HepG2 (cell line): ENCODE data around the gene SFI1. TPM values are rescaled to one million over a fixed set of nuclear protein-coding genes. Genes with fewer than 3 reads are reported as not detected.

ENCODE experiments used
- ATAC-seq: fragments of 200-7000 bp; cut with Tn5 transposase; 3 replicates; pipeline ENCODE4 v1.9.1; 2020; ENCODE audit warnings: mild to moderate bottlenecking, moderate library complexity
- BruUV-seq: library from RNA; stranded (reverse); fragments of 400-500 nt; replicated peaks from 2 replicates; lab custom pipeline; 2021; lab: Mats Ljungman, UMichigan
- CTCF ChIA-PET: fragments of 300-600 bp; formaldehyde crosslinking; extraction: SDS; loops from one replicate; lab custom pipeline; 2021; ENCODE audit warnings: low total read pairs, inconsistent platforms, low intra/inter-chr PET ratio; lab: Yijun Ruan, JAX
- POLR2A ChIA-PET: fragments of 350-600 bp; sonication (Branson Sonifier 250); formaldehyde crosslinking; loops from one replicate; lab custom pipeline; 2020; ENCODE audit warnings: antibody characterized with exemption, inconsistent platforms; lab: Yijun Ruan, JAX
- DNase-seq: peaks from one replicate; pipeline ENCODE4 v3.0.0-alpha.2; 2015; ENCODE audit warnings: low spot score
- FAIRE-seq: peaks from 3 replicates; lab custom pipeline; 2011; peaks lifted over from hg19 to GRCh38; lab: Jason Lieb, UNC
- H2AFZ ChIP-seq: one replicate; pipeline ENCODE4 v1.6.1; 2011; ENCODE audit warnings: low read length, inconsistent platforms
- H3K27ac ChIP-seq: fragments of 300-600 bp; 3 replicates; pipeline ENCODE4 v1.8.0; 2011; ENCODE audit warnings: mixed run types, mild to moderate bottlenecking, mixed read lengths, low read length, inconsistent platforms; ENCODE audit not compliant: insufficient read depth; ENCODE audit errors: extremely low read length
- H3K27me3 ChIP-seq, 2 experiments: fragments of 200-600 bp in 1 of 2; 2 replicates in 1 of 2; 3 replicates in 1 of 2; pipeline versions ENCODE4 v1.6.0 to v1.8.0; 2011; ENCODE audit warnings: low read length in 2 of 2, mild to moderate bottlenecking in 2 of 2, moderate library complexity in 2 of 2, inconsistent platforms in 1 of 2; ENCODE audit not compliant: insufficient read depth in 2 of 2, control insufficient read depth in 1 of 2
- H3K36me3 ChIP-seq, 2 experiments: fragments of 200-600 bp in 1 of 2; replicated peaks in 1 of 2; 2 replicates in 1 of 2; 3 replicates in 1 of 2; pipeline versions ENCODE4 v1.5.1 to v1.8.0; 2011; ENCODE audit warnings: low read length in 2 of 2, inconsistent platforms in 1 of 2; ENCODE audit not compliant: insufficient read depth in 2 of 2, control insufficient read depth in 1 of 2
- H3K4me1 ChIP-seq: 2 replicates; pipeline ENCODE4 v1.5.1; 2012; ENCODE audit warnings: low read length, inconsistent platforms; ENCODE audit not compliant: insufficient read depth
- H3K4me2 ChIP-seq: 2 replicates; pipeline ENCODE4 v1.6.0; 2011; ENCODE audit warnings: low read depth, low read length, inconsistent platforms
- H3K4me3 ChIP-seq, 3 experiments: fragments of 200-600 bp in 1 of 3; sonication (generic), shearing (Covaris generic) in 1 of 3; replicated peaks in 1 of 3; 2 replicates each; pipeline ENCODE4 v1.5.1; 2011 to 2016; ENCODE audit warnings: low read length in 3 of 3, inconsistent platforms in 2 of 3, low read depth in 2 of 3, mild to moderate bottlenecking in 2 of 3, control low read depth in 1 of 3, mixed read lengths in 1 of 3; ENCODE audit not compliant: insufficient read depth in 1 of 3
- H3K79me2 ChIP-seq: one replicate; pipeline ENCODE4 v1.6.1; 2011; ENCODE audit warnings: low read length, inconsistent platforms; ENCODE audit not compliant: insufficient read depth
- H3K9ac ChIP-seq: 2 replicates; pipeline ENCODE4 v1.6.0; 2011; ENCODE audit warnings: mild to moderate bottlenecking, low read depth, low read length, inconsistent platforms; ENCODE audit not compliant: insufficient read depth
- H3K9me3 ChIP-seq: 2 replicates; pipeline ENCODE4 v1.5.1; 2012; ENCODE audit warnings: mild to moderate bottlenecking, low read length
- H4K20me1 ChIP-seq: 2 replicates; pipeline ENCODE4 v1.6.0; 2011; ENCODE audit warnings: inconsistent platforms, mild to moderate bottlenecking, low read length, moderate library complexity; ENCODE audit not compliant: insufficient read depth
- ATF3 ChIP-seq: sonication (generic); formaldehyde crosslinking; IDR thresholded peaks from 2 replicates; pipeline ENCODE4 v1.4.0; 2020; ENCODE audit warnings: missing genetic modification reagents
- GATAD2A ChIP-seq: IDR thresholded peaks from 2 replicates; pipeline ENCODE4 v1.6.1; 2016
- PHB2 ChIP-seq: fragments of 450-650 bp; IDR thresholded peaks from 2 replicates; pipeline ENCODE4 v1.6.1; 2018; ENCODE audit not compliant: partially characterized antibody
- ZGPAT ChIP-seq: IDR thresholded peaks from 2 replicates; pipeline ENCODE4 v1.6.1; 2016; ENCODE audit warnings: mild to moderate bottlenecking
- ZNF331 ChIP-seq: sonication (generic); formaldehyde crosslinking; IDR thresholded peaks from 2 replicates; pipeline ENCODE4 v1.4.0; 2020; ENCODE audit warnings: missing genetic modification reagents
- ZNF431 ChIP-seq: sonication (generic); formaldehyde crosslinking; IDR thresholded peaks from 2 replicates; pipeline ENCODE4 v1.9.0; 2022; ENCODE audit warnings: missing genetic modification reagents, low read depth, mild to moderate bottlenecking, borderline replicate concordance
- ZNF547 ChIP-seq: sonication (generic); formaldehyde crosslinking; IDR thresholded peaks from 2 replicates; pipeline ENCODE4 v1.5.1; 2020; ENCODE audit warnings: mild to moderate bottlenecking, missing genetic modification reagents
- ZNF672 ChIP-seq: sonication (generic); formaldehyde crosslinking; IDR thresholded peaks from 2 replicates; pipeline ENCODE4 v1.8.1; 2022; ENCODE audit warnings: missing genetic modification reagents
- ZZZ3 ChIP-seq: sonication (generic); formaldehyde crosslinking; IDR thresholded peaks from 2 replicates; pipeline ENCODE4 v1.4.0; 2020; ENCODE audit warnings: missing genetic modification reagents, mild to moderate bottlenecking, borderline replicate concordance
- WGBS: methylation state at CpG from one replicate; pipeline ENCODE4 v1.1.6; 2017; ENCODE audit warnings: low lambda C conversion rate; 5-methylcytosine and 5-hydroxymethylcytosine counted together
- in situ Hi-C: cut with HindIII; loops from 2 replicates; pipeline ENCODE4 v1.10.0; 2017; ENCODE audit warnings: low pct_unique_long_range_greater_than_20kb; ENCODE audit not compliant: extremely low pct_ligation_motif_present
- intact Hi-C: fragments of 100-400 bp; cut with micrococcal nuclease; formaldehyde crosslinking; loops from one replicate; pipeline ENCODE4 v1.10.0; 2022; ENCODE audit not compliant: unreplicated experiment
- polyA plus RNA-seq, 8 experiments: library from polyadenylated mRNA; depleted of rRNA in 3 of 8; stranded (reverse) in 7 of 8; unstranded in 1 of 8; fragments of >200 nt; fragmentation: Illumina TruSeq in 4 of 8; extraction: Trizol in 4 of 8; gene quantifications; 2 replicates each; pipeline versions ENCODE4 v1.2.1 to v1.2.3, GENCODE V29; 2011 to 2016; ENCODE audit warnings: low read depth in 4 of 8, missing spikeins in 1 of 8, mixed read lengths in 1 of 8; ENCODE audit not compliant: insufficient read depth in 1 of 8
- total RNA-seq, 5 experiments: library from RNA; depleted of rRNA; stranded (reverse); fragments of >200 nt; fragmentation: Illumina TruSeq; extraction: Trizol; gene quantifications; 2 replicates each; pipeline ENCODE4 v1.2.3, GENCODE V29; 2016; ENCODE audit warnings: low read depth in 1 of 5
- TF ChIP-seq, protein P1 (sequence below): sonication (generic); formaldehyde crosslinking; IDR thresholded peaks from 2 replicates; pipeline ENCODE4 v1.5.0; 2020; ENCODE audit warnings: missing genetic modification reagents
- TF ChIP-seq, protein P2 (sequence below): sonication (generic); formaldehyde crosslinking; IDR thresholded peaks from 2 replicates; pipeline ENCODE4 v1.8.1; 2023; ENCODE audit warnings: mild to moderate bottlenecking, missing genetic modification reagents, borderline replicate concordance
- TF ChIP-seq, protein P3 (sequence below), 2 experiments: IDR thresholded peaks; 2 replicates each; pipeline ENCODE4 v1.6.1; 2011 to 2012; ENCODE audit warnings: low read length in 2 of 2, borderline replicate concordance in 1 of 2, low read depth in 1 of 2, mild to moderate bottlenecking in 1 of 2, moderate library complexity in 1 of 2

The SFI1 gene
- total and polyA plus RNA-seq, 2 of the 13 experiments (the other 11 are each of a cell fraction or from before 2014, with no cell fraction given) = 20.5 to 40.1 TPM

DNA sequence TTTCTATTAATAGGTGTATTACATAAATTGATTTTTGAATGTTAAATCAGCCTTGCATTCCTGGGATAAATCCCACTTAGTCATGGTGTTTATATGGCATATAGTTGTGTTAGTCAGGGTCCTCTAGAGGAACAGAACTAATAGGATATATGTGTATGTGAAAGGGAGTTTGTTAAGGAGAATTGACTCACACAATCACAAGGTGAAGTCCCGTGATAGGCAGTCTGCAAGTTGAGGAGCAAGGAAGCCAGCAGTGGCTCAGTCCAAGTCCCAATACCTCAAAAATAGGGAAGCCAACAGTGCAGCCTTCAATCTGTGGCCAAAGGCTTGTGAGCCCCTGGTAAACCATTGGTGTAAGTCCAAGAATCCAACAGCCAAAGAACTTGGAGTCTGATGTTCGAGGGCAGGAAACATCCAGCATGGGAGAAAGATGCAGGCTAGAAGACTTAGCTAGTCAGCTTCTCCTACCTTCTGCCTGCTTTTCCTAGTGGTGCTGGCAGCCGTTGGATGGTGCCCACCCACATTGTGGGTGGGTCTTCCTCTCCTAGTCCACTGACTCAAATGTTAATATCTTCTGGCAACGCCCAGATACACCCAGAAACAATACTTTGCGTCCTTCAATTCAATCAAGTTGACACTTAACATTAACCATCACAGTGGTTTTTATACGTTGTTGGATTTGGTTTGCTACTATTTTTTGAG lies 12.9 kb downstream of the SFI1 start:
- Histone ChIP-seq H3K27me3 (no peaks in the 10 kb centered on the region), H3K27ac (no peak overlapping the region), H4K20me1 (no peaks in the 10 kb centered on the region), H3K9me3 (no peaks in the 10 kb centered on the region), H2AFZ (no peak overlapping the region), H3K4me1 (no peaks in the 10 kb centered on the region), H3K4me3 (no peak overlapping the region), H3K9ac (no peak overlapping the region), H3K4me2 (no peak overlapping the region), H3K36me3 (peaks cover 4 to 11% of the 10 kb centered on the region in 2 experiments; a peak in 1 of 5 replicates), H3K79me2 (no peaks in the 10 kb centered on the region)
- intact Hi-C loops (no loop called here), in situ Hi-C loops (no loop called here)
- BruUV-seq = no TSS peak
- WGBS = 93% methylated on average over 6 of the region's 6 CpGs
- POLR2A ChIA-PET = no interaction called here
- FAIRE-seq = no peak
- DNase-seq = no peak
- ATAC-seq = no peak
- CTCF ChIA-PET = no interaction called here
- no peak for TF ChIP-seq ZNF672 (CRISPR knock-in tag)
- TF ChIP-seq ZGPAT (CRISPR knock-in tag) = no peak
- TF ChIP-seq, protein P1, sequence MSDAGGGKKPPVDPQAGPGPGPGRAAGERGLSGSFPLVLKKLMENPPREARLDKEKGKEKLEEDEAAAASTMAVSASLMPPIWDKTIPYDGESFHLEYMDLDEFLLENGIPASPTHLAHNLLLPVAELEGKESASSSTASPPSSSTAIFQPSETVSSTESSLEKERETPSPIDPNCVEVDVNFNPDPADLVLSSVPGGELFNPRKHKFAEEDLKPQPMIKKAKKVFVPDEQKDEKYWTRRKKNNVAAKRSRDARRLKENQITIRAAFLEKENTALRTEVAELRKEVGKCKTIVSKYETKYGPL = no peak
- TF ChIP-seq ZZZ3 (CRISPR knock-in tag) = no peak
- TF ChIP-seq PHB2 = no peak
- no peak for TF ChIP-seq ZNF431 (CRISPR knock-in tag)
- TF ChIP-seq, protein P2, sequence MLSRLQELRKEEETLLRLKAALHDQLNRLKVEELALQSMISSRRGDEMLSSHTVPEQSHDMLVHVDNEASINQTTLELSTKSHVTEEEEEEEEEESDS (CRISPR knock-in tag) = no peak
- no peak for TF ChIP-seq ZNF331
- no peak for TF ChIP-seq GATAD2A (CRISPR knock-in tag)
- TF ChIP-seq ZNF547 (CRISPR knock-in tag) = no peak
- no peak for TF ChIP-seq ATF3
- TF ChIP-seq, protein P3, sequence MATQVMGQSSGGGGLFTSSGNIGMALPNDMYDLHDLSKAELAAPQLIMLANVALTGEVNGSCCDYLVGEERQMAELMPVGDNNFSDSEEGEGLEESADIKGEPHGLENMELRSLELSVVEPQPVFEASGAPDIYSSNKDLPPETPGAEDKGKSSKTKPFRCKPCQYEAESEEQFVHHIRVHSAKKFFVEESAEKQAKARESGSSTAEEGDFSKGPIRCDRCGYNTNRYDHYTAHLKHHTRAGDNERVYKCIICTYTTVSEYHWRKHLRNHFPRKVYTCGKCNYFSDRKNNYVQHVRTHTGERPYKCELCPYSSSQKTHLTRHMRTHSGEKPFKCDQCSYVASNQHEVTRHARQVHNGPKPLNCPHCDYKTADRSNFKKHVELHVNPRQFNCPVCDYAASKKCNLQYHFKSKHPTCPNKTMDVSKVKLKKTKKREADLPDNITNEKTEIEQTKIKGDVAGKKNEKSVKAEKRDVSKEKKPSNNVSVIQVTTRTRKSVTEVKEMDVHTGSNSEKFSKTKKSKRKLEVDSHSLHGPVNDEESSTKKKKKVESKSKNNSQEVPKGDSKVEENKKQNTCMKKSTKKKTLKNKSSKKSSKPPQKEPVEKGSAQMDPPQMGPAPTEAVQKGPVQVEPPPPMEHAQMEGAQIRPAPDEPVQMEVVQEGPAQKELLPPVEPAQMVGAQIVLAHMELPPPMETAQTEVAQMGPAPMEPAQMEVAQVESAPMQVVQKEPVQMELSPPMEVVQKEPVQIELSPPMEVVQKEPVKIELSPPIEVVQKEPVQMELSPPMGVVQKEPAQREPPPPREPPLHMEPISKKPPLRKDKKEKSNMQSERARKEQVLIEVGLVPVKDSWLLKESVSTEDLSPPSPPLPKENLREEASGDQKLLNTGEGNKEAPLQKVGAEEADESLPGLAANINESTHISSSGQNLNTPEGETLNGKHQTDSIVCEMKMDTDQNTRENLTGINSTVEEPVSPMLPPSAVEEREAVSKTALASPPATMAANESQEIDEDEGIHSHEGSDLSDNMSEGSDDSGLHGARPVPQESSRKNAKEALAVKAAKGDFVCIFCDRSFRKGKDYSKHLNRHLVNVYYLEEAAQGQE (IDR thresholded peaks at IDR 0.05; ENCODE audit: borderline replicate concordance in 1 of 2, low read depth in 1 of 2, low read length in 2 of 2) = no peak
